SU-DHL-6 (cell line): ENCODE measurements around the gene TMPRSS9.

ENCODE experiments used
- H2AFZ ChIP-seq: fragments of 200-600 bp; sonication (generic); 2 replicates; pipeline ENCODE4 v1.6.1; 2014; ENCODE audit warnings: low read depth, mild to moderate bottlenecking, moderate library complexity, mixed read lengths, antibody characterized with exemption, low read length; ENCODE audit not compliant: severe bottlenecking
- H3F3A ChIP-seq: fragments of 200-600 bp; shearing (Covaris generic); 2 replicates; pipeline ENCODE4 v1.6.0; 2016; ENCODE audit warnings: antibody characterized with exemption, mild to moderate bottlenecking; ENCODE audit not compliant: insufficient read depth
- H3K27ac ChIP-seq: fragments of 200-600 bp; sonication (generic); 2 replicates; pipeline ENCODE4 v1.5.1; 2016; ENCODE audit warnings: low read depth, mild to moderate bottlenecking, low read length, moderate library complexity, mixed read lengths
- H3K27me3 ChIP-seq: fragments of 200-600 bp; sonication (generic), shearing (Covaris generic); 2 replicates; pipeline ENCODE4 v1.6.0; 2014; ENCODE audit warnings: mild to moderate bottlenecking, low read length
- H3K36me3 ChIP-seq: fragments of 200-600 bp; sonication (generic); 2 replicates; pipeline ENCODE4 v1.6.1; 2014; ENCODE audit warnings: mild to moderate bottlenecking, low read length, mixed read lengths
- H3K4me2 ChIP-seq: fragments of 300-600, 200-600 bp; shearing (Covaris generic), sonication (generic); 2 replicates; pipeline ENCODE4 v1.6.0; 2014; ENCODE audit warnings: low read length, low read depth, mild to moderate bottlenecking; ENCODE audit not compliant: poor library complexity, severe bottlenecking
- H3K4me3 ChIP-seq: fragments of 200-600 bp; sonication (generic); 2 replicates; pipeline ENCODE4 v1.5.1; 2014; ENCODE audit warnings: antibody characterized with exemption, low read length, mild to moderate bottlenecking, mixed read lengths; ENCODE audit not compliant: insufficient read depth, poor library complexity, severe bottlenecking
- H3K79me2 ChIP-seq: fragments of 200-600 bp; sonication (generic); 2 replicates; pipeline ENCODE4 v1.6.1; 2014; ENCODE audit warnings: mild to moderate bottlenecking, low read length, moderate library complexity; ENCODE audit not compliant: insufficient read depth
- H3K9ac ChIP-seq: fragments of 200-600 bp; sonication (generic); 2 replicates; pipeline ENCODE4 v1.7.0; 2014; ENCODE audit warnings: mild to moderate bottlenecking, low read length
- H3K9me2 ChIP-seq: fragments of 200-600 bp; sonication (generic); replicated peaks from 2 replicates; pipeline ENCODE4 v1.6.1; 2014; ENCODE audit warnings: low read length; ENCODE audit not compliant: insufficient read depth
- H3K9me3 ChIP-seq: fragments of 200-600 bp; sonication (generic); 2 replicates; pipeline ENCODE4 v1.6.1; 2014; ENCODE audit warnings: low read length, mixed read lengths; ENCODE audit not compliant: insufficient read depth
- H4K20me1 ChIP-seq: fragments of 200-600 bp; sonication (generic); 2 replicates; pipeline ENCODE4 v1.6.1; 2014; ENCODE audit warnings: low read depth, mild to moderate bottlenecking, antibody characterized with exemption, low read length, moderate library complexity, mixed read lengths
- CTCF ChIP-seq: fragments of 200-600 bp; sonication (generic); IDR thresholded peaks from one replicate; pipeline ENCODE4 v1.5.1; 2017; ENCODE audit warnings: antibody characterized with exemption, mild to moderate bottlenecking, low read length, moderate library complexity; ENCODE audit not compliant: insufficient read depth, poor library complexity, severe bottlenecking
- EZH2phosphoT487 ChIP-seq: fragments of 200-600 bp; sonication (generic), shearing (Covaris generic); conservative IDR thresholded peaks from 2 replicates; pipeline ENCODE4 v1.6.1; 2018; ENCODE audit warnings: mild to moderate bottlenecking, antibody characterized with exemption, low read length, moderate library complexity, mixed read lengths

Gene TMPRSS9

DNA sequence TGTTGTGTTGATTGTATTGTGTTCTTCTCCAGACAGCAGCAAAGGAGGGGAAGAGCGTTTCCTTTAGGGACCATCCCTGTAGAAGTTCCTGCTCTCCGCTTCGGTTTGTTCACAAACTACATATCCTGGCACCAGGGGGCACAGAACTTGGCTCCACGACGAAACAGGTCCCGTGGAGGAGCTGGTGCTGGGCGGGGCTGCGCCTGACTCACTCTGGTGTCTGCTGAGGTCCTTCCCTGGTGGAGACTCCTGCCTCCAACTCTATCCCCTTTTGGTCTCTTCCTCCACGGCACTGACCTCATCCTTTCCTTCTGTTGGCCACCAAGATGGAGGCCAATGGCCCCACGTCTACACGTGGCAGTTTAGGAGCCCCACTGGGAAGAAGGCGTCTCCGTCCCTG, 14.7 kb downstream of the TMPRSS9 start:
- no peaks in the 10 kb centered on the region for H3K36me3 ChIP-seq
- H3K9me3 ChIP-seq = no peaks in the 10 kb centered on the region
- no peaks in the 10 kb centered on the region for H4K20me1 ChIP-seq
- H3K27ac ChIP-seq = no peak overlapping the region
- H3K27me3 ChIP-seq = no peaks in the 10 kb centered on the region
- no peak overlapping the region for H3K4me2 ChIP-seq
- no peak overlapping the region for H3K9ac ChIP-seq
- no peaks in the 10 kb centered on the region for H3K9me2 ChIP-seq
- no peak overlapping the region for H3K4me3 ChIP-seq
- H2AFZ ChIP-seq = no peak overlapping the region
- no peak for TF ChIP-seq EZH2phosphoT487
- no peak for TF ChIP-seq CTCF
- no peaks in the 10 kb centered on the region for H3F3A ChIP-seq
- H3K79me2 ChIP-seq = no peaks in the 10 kb centered on the region

GRCh38 chr19:2375353-2376121, 15.5 kb downstream of the TMPRSS9 start:
- Histone ChIP-seq H3K4me3 (no peak overlapping the region), H2AFZ (no peak overlapping the region), H3K9ac (no peak overlapping the region), H3K36me3 (no peaks in the 10 kb centered on the region), H3K4me2 (no peak overlapping the region), H3K79me2 (no peaks in the 10 kb centered on the region), H3K9me3 (no peaks in the 10 kb centered on the region), H3K27ac (no peak overlapping the region), H3K27me3 (no peaks in the 10 kb centered on the region), H3K9me2 (no peaks in the 10 kb centered on the region), H4K20me1 (no peaks in the 10 kb centered on the region), H3F3A (no peaks in the 10 kb centered on the region)
- TF ChIP-seq CTCF = no peak
- no peak for TF ChIP-seq EZH2phosphoT487

DNA sequence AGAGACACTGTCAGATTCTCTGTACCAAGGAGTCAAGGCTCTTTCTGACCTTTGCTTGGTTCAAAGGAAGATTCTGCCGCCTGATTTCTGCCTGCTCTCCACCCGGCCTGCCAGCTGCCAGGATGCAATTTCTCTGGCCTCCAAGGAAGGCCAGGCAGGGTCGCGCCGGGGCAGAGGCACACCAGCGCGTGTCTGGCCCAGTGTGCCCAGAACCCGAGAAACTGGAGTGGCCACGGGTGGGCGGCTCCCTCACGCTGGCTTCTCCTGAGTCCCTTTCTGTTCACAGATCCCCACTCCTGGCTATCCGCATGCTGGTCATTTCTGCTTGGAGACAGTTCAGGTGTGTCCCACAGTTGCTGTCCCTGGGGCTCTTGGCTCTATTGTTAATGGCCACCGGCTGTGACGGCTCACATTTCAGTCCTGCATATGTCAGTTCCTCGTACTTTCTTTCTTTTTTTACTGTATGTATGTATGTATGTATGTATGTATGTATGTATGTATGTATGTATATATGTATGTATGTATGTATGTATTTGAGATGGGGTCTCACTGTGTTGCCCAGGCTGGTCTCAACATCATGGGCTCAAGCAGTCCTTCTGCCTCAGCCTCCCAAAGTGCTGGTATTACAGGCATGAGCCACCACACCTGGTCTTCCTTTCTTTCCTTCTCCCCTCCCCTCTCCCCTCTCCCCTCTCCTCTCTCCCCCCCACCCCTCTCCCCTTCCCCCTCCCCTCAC, 16.9 kb downstream of the TMPRSS9 start:
- no peaks in the 10 kb centered on the region for H3K79me2 ChIP-seq
- H3K9me3 ChIP-seq = no peaks in the 10 kb centered on the region
- no peak overlapping the region for H3K9ac ChIP-seq
- H3K4me2 ChIP-seq = no peak overlapping the region
- TF ChIP-seq EZH2phosphoT487 (no peak), CTCF (no peak)
- H3K36me3 ChIP-seq = no peaks in the 10 kb centered on the region
- no peak overlapping the region for H3K27ac ChIP-seq
- H2AFZ ChIP-seq = no peak overlapping the region
- no peaks in the 10 kb centered on the region for H3K27me3 ChIP-seq
- no peaks in the 10 kb centered on the region for H4K20me1 ChIP-seq
- no peak overlapping the region for H3K4me3 ChIP-seq
- no peaks in the 10 kb centered on the region for H3F3A ChIP-seq
- no peaks in the 10 kb centered on the region for H3K9me2 ChIP-seq
